ENCODE results near the gene USP8.

USP8 gene

DNA sequence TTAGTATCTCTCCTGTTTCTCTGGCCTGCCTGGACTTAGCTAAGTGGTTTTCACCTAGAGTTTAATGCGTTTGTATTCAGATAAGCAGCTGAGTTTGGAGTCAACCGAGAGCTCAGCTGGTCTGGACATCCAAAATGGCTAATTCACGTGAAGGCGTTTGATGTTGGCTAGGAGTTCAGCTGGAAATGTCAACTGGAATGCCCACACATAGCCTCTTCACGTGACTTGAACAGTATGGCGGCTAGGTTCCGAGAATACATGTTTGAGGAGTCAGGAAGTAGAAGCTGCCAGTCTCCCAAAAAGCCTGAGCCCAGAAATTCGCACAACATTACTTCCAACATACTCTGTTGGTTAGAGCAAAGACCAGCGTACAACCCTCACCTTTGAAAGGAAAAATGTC lies 2.2 kb downstream of the USP8 start:
- Histone ChIP-seq H3K36me3 (replicated peaks in 1 of 2; ENCODE audit: control insufficient read depth in 2 of 2, insufficient read depth in 2 of 2, low read length in 2 of 2) (peaks cover 3 to 19% of the 10 kb centered on the region in 2 donors), H3K4ac (ENCODE audit: low read length) (no peak overlapping the region), H2BK15ac (ENCODE audit: low read length) (no peak overlapping the region), H3K9me3 (replicated peaks in 1 of 2; ENCODE audit: control insufficient read depth in 2 of 2, insufficient read depth in 1 of 2, low read depth in 1 of 2, low read length in 2 of 2) (no peaks in the 10 kb centered on the region), H2BK12ac (ENCODE audit: low read length) (no peak overlapping the region), H3K27ac (replicated peaks; ENCODE audit: low read length) (no peak overlapping the region), H3K27me3 (ENCODE audit: control insufficient read depth in 3 of 3, insufficient read depth in 3 of 3, low read depth in 1 of 3, low read length in 3 of 3) (no peaks in the 10 kb centered on the region), H3K4me1 (ENCODE audit: control insufficient read depth in 2 of 2, insufficient read depth in 1 of 2, low read depth in 1 of 2, low read length in 2 of 2) (peaks cover 0 to 7% of the 10 kb centered on the region in 2 donors), H3K79me1 (ENCODE audit: low read depth, low read length) (peaks cover 8% of the 10 kb centered on the region), H4K8ac (ENCODE audit: low read depth, low read length) (no peak overlapping the region), H2AFZ (ENCODE audit: low read length) (no peak overlapping the region), H3K14ac (ENCODE audit: low read length) (no peak overlapping the region), H3K23ac (ENCODE audit: low read depth, low read length, poor library complexity) (no peak overlapping the region), H3K4me3 (ENCODE audit: low read length in 2 of 2) (no peak overlapping the region), H3K4me2 (ENCODE audit: insufficient read depth, low read length, poor library complexity, severe bottlenecking) (no peak overlapping the region), H2AK5ac (ENCODE audit: low read depth, low read length) (no peak overlapping the region), H2BK5ac (ENCODE audit: low read length) (no peak overlapping the region), H2BK120ac (ENCODE audit: low read depth, low read length) (no peak overlapping the region), H3K9ac (ENCODE audit: low read depth, low read length, poor library complexity) (no peak overlapping the region), H4K91ac (ENCODE audit: low read depth, low read length, poor library complexity) (no peak overlapping the region), H3K18ac (ENCODE audit: low read length) (no peak overlapping the region)
- no CpG with 5 or more reads among the region's 9 CpGs for WGBS, 2 donors (ENCODE audit: extremely low coverage in 2 of 2, insufficient read length in 2 of 2, insufficient replicate concordance in 1 of 2)
- DNase-seq (ENCODE audit: low spot score): no peak

DNA sequence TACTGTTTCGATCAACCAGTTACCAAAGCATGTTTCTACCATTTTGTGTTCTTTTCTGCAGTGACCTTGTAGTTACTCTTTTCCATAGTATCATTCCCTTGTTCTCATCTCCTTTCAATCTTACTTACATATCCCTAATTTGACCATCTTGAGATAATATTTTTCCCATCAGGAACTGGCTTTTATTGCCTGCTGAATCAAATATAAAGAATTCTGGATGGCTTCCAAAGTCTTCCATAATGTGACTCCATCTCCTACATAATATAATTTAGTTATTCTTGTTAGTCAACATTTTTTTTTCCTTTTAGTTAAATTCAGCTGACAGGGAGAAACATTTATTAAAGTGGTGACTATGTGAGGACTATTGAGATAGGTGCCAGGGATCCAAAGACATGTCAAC lies 7.0 kb downstream of the USP8 start:
- H4K8ac ChIP-seq (ENCODE audit: low read depth, low read length): no peak overlapping the region
- H3K27me3 ChIP-seq (ENCODE audit: control insufficient read depth in 3 of 3, insufficient read depth in 3 of 3, low read depth in 1 of 3, low read length in 3 of 3): no peaks in the 10 kb centered on the region
- WGBS, 2 donors (ENCODE audit: extremely low coverage in 2 of 2, insufficient read length in 2 of 2, insufficient replicate concordance in 1 of 2): no CpG with 5 or more reads among the region's 1 CpG
- H3K18ac ChIP-seq (ENCODE audit: low read length): no peak overlapping the region
- H2BK12ac ChIP-seq (ENCODE audit: low read length): no peak overlapping the region
- H2AFZ ChIP-seq (ENCODE audit: low read length): no peak overlapping the region
- H3K79me1 ChIP-seq (ENCODE audit: low read depth, low read length): peaks cover 8% of the 10 kb centered on the region
- no peak overlapping the region for H3K4me2 ChIP-seq (ENCODE audit: insufficient read depth, low read length, poor library complexity, severe bottlenecking)
- H3K14ac ChIP-seq (ENCODE audit: low read length): no peak overlapping the region
- no peak overlapping the region for H2AK5ac ChIP-seq (ENCODE audit: low read depth, low read length)
- no peak overlapping the region for H3K27ac ChIP-seq (replicated peaks; ENCODE audit: low read length)
- no peak overlapping the region for H3K9ac ChIP-seq (ENCODE audit: low read depth, low read length, poor library complexity)
- no peak for DNase-seq (ENCODE audit: low spot score)
- no peak overlapping the region for H2BK15ac ChIP-seq (ENCODE audit: low read length)
- no peaks in the 10 kb centered on the region for H3K4me1 ChIP-seq (ENCODE audit: control insufficient read depth in 2 of 2, insufficient read depth in 1 of 2, low read depth in 1 of 2, low read length in 2 of 2)
- no peak overlapping the region for H4K91ac ChIP-seq (ENCODE audit: low read depth, low read length, poor library complexity)
- H3K4me3 ChIP-seq (ENCODE audit: low read length in 2 of 2): no peak overlapping the region
- no peaks in the 10 kb centered on the region for H3K9me3 ChIP-seq (replicated peaks in 1 of 2; ENCODE audit: control insufficient read depth in 2 of 2, insufficient read depth in 1 of 2, low read depth in 1 of 2, low read length in 2 of 2)
- H3K23ac ChIP-seq (ENCODE audit: low read depth, low read length, poor library complexity): no peak overlapping the region
- peaks cover 3 to 39% of the 10 kb centered on the region in 2 donors for H3K36me3 ChIP-seq (replicated peaks in 1 of 2; ENCODE audit: control insufficient read depth in 2 of 2, insufficient read depth in 2 of 2, low read length in 2 of 2)
- H2BK5ac ChIP-seq (ENCODE audit: low read length): no peak overlapping the region
- no peak overlapping the region for H2BK120ac ChIP-seq (ENCODE audit: low read depth, low read length)
- H3K4ac ChIP-seq (ENCODE audit: low read length): no peak overlapping the region

GRCh38 chr15:50432230-50432629 lies 8.0 kb downstream of the USP8 start:
- no peak overlapping the region for H4K91ac ChIP-seq (ENCODE audit: low read depth, low read length, poor library complexity)
- no peak overlapping the region for H4K8ac ChIP-seq (ENCODE audit: low read depth, low read length)
- no CpG with 5 or more reads among the region's 2 CpGs for WGBS, 2 donors (ENCODE audit: extremely low coverage in 2 of 2, insufficient read length in 2 of 2, insufficient replicate concordance in 1 of 2)
- no peak overlapping the region for H2BK5ac ChIP-seq (ENCODE audit: low read length)
- H3K4me2 ChIP-seq (ENCODE audit: insufficient read depth, low read length, poor library complexity, severe bottlenecking): no peak overlapping the region
- DNase-seq (ENCODE audit: low spot score): no peak
- H2AK5ac ChIP-seq (ENCODE audit: low read depth, low read length): no peak overlapping the region
- no peak overlapping the region for H2AFZ ChIP-seq (ENCODE audit: low read length)
- no peak overlapping the region for H2BK12ac ChIP-seq (ENCODE audit: low read length)
- H2BK15ac ChIP-seq (ENCODE audit: low read length): no peak overlapping the region
- no peak overlapping the region for H3K4ac ChIP-seq (ENCODE audit: low read length)
- H3K27me3 ChIP-seq (ENCODE audit: control insufficient read depth in 3 of 3, insufficient read depth in 3 of 3, low read depth in 1 of 3, low read length in 3 of 3): no peaks in the 10 kb centered on the region
- H2BK120ac ChIP-seq (ENCODE audit: low read depth, low read length): no peak overlapping the region
- no peak overlapping the region for H3K9ac ChIP-seq (ENCODE audit: low read depth, low read length, poor library complexity)
- no peak overlapping the region for H3K27ac ChIP-seq (replicated peaks; ENCODE audit: low read length)
- peaks cover 6% of the 10 kb centered on the region for H3K79me1 ChIP-seq (ENCODE audit: low read depth, low read length)
- H3K18ac ChIP-seq (ENCODE audit: low read length): no peak overlapping the region
- H3K4me1 ChIP-seq (ENCODE audit: control insufficient read depth in 2 of 2, insufficient read depth in 1 of 2, low read depth in 1 of 2, low read length in 2 of 2): no peaks in the 10 kb centered on the region
- H3K4me3 ChIP-seq (ENCODE audit: low read length in 2 of 2): no peak overlapping the region
- H3K9me3 ChIP-seq (replicated peaks in 1 of 2; ENCODE audit: control insufficient read depth in 2 of 2, insufficient read depth in 1 of 2, low read depth in 1 of 2, low read length in 2 of 2): no peaks in the 10 kb centered on the region
- no peak overlapping the region for H3K14ac ChIP-seq (ENCODE audit: low read length)
- peaks cover 0 to 32% of the 10 kb centered on the region in 2 donors for H3K36me3 ChIP-seq (replicated peaks in 1 of 2; ENCODE audit: control insufficient read depth in 2 of 2, insufficient read depth in 2 of 2, low read length in 2 of 2)
- no peak overlapping the region for H3K23ac ChIP-seq (ENCODE audit: low read depth, low read length, poor library complexity)

GRCh38 chr15:50435772-50436171 lies 11.6 kb downstream of the USP8 start:
- DNase-seq (ENCODE audit: low spot score): no peak
- no CpG with 5 or more reads among the region's 2 CpGs for WGBS, 2 donors (ENCODE audit: extremely low coverage in 2 of 2, insufficient read length in 2 of 2, insufficient replicate concordance in 1 of 2)
- no peak overlapping the region for H3K4me2 ChIP-seq (ENCODE audit: insufficient read depth, low read length, poor library complexity, severe bottlenecking)

More at GRCh38 chr15:50435772-50436171, 11.6 kb downstream of the USP8 start:
- Histone ChIP-seq H3K79me1 (ENCODE audit: low read depth, low read length) (peaks cover under 1% of the 10 kb centered on the region), H4K91ac (ENCODE audit: low read depth, low read length, poor library complexity) (no peak overlapping the region), H2AFZ (ENCODE audit: low read length) (no peak overlapping the region), H4K8ac (ENCODE audit: low read depth, low read length) (no peak overlapping the region), H3K4me3 (ENCODE audit: low read length in 2 of 2) (no peak overlapping the region), H3K9ac (ENCODE audit: low read depth, low read length, poor library complexity) (no peak overlapping the region), H3K4me1 (ENCODE audit: control insufficient read depth in 2 of 2, insufficient read depth in 1 of 2, low read depth in 1 of 2, low read length in 2 of 2) (no peaks in the 10 kb centered on the region), H2AK5ac (ENCODE audit: low read depth, low read length) (no peak overlapping the region), H3K27me3 (ENCODE audit: control insufficient read depth in 3 of 3, insufficient read depth in 3 of 3, low read depth in 1 of 3, low read length in 3 of 3) (no peaks in the 10 kb centered on the region), H3K9me3 (replicated peaks in 1 of 2; ENCODE audit: control insufficient read depth in 2 of 2, insufficient read depth in 1 of 2, low read depth in 1 of 2, low read length in 2 of 2) (peaks cover 0 to 7% of the 10 kb centered on the region in 2 donors), H2BK12ac (ENCODE audit: low read length) (no peak overlapping the region), H3K36me3 (replicated peaks in 1 of 2; ENCODE audit: control insufficient read depth in 2 of 2, insufficient read depth in 2 of 2, low read length in 2 of 2) (peaks cover 3 to 46% of the 10 kb centered on the region in 2 donors), H3K23ac (ENCODE audit: low read depth, low read length, poor library complexity) (no peak overlapping the region), H3K4ac (ENCODE audit: low read length) (no peak overlapping the region), H3K14ac (ENCODE audit: low read length) (no peak overlapping the region), H2BK120ac (ENCODE audit: low read depth, low read length) (no peak overlapping the region), H2BK5ac (ENCODE audit: low read length) (no peak overlapping the region), H2BK15ac (ENCODE audit: low read length) (no peak overlapping the region), H3K18ac (ENCODE audit: low read length) (no peak overlapping the region), H3K27ac (replicated peaks; ENCODE audit: low read length) (no peak overlapping the region)

Data from neuronal stem cell (in vitro differentiated cells).